GM21367 (cell line): Measurements from ENCODE around the gene IL12B.
"Not testable (repeated sequence)": the region's sequence is repeated elsewhere in the genome, so short reads cannot be mapped to it uniquely, and the experiment has no call there.

ENCODE experiments used
- ATAC-seq: cut with Tn5 transposase; IDR thresholded peaks from one replicate; pipeline ENCODE4 v1.9.1; 2021; ENCODE audit not compliant: unreplicated experiment

The IL12B gene

GRCh38 chr5:159333545-159333925 lies 3.2 kb upstream of the IL12B start:
- no peak for ATAC-seq

DNA sequence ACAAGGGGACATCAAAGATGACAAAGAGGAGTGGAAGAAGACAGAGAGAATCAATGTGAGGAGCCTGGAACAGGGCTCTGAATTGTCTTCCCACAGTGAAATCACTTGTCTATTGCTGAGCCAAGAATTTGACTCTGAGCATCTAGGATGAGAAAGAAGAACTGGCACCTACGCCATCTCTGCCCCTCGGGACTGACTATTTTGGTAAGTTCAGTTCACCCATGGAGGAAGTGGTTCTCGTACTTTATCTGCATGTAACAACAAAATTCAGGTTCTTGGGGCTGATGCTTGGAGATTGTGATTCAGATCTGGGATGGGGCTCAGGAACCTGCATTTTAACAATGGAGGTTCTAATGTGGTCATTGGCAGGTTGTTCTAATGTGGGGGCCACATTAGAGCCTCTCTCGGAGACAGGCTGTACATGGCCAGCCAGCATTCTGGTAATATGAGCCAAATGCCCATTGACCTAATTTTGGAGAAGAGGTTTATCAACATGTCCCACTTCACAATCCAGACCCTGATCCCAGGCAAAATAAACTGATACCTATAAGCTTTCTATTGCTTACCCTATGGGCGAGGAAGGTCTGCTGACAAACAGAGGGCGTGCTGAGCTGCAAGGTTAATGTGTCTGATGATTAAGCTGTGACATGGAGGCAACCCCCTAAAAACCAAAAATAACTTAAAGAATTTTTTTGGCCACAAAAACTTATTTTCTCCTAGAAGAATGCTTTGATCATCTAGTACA lies 2.7 kb upstream of the IL12B start:
- no peak for ATAC-seq

- peak; percentile 46 for ATAC-seq
Measured at GRCh38 chr5:159331093-159331973, 1.0 kb upstream of the IL12B start.

GRCh38 chr5:159324986-159325385 lies 5.3 kb downstream of the IL12B start:
- ATAC-seq: no peak

GRCh38 chr5:159324102-159324755 lies 6.1 kb downstream of the IL12B start:
- ATAC-seq: no peak

GRCh38 chr5:159322180-159322579 lies 8.1 kb downstream of the IL12B start:
- ATAC-seq: no peak

DNA sequence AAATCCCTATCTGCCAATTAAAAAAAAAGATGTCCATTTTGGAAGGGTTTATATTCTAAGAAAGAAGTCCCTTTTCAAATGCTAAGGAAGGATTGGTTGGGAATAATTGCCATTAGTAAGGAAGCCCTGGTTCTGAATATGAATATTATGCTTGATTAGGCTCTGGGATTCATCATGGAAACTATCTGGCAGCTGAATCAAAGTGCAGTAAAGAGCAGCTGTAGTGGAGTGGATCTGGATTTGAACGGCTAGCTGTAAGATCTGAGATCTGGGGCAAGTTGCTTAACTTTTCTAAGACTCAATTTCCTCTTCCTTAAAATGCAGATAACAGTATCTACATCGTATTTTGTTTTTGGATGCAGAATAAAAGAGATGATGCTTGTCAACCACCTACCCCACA lies 10.5 kb downstream of the IL12B start:
- no peak for ATAC-seq

DNA sequence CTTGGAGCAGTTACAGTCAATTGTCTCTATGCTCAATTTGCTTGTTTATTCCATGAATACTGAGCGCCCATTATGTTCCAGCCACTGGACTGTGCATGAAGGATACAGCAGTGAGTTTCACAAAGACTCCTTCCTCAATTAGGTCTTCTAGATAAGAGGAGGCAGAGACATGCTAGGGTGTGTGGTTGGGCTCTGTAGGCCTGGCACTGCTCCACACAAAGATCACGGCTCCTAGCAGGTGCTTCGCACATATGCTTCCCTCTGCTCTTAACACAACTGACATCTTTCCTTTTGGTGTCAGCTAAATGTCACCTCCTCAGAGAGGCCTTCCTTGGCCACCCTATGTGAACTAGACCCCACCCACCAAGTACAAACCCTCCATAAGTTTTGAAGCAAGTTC lies 10.9 kb downstream of the IL12B start:
- ATAC-seq: no peak

DNA sequence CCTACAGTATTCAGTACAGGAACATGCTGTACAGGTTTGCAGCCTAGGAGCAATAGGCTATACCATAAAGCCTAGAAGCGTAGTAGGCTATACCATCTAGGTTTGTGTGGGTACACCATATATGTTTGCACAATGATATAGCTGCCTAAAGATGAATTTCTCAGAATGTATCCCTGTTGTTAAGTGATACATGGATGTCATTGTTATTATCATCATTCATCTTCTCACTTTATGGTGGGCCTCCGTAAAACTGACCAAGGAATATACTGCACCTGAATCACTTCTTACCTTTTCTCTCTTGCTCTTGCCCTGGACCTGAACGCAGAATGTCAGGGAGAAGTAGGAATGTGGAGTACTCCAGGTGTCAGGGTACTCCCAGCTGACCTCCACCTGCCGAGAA lies 11.8 kb downstream of the IL12B start:
- ATAC-seq: no peak

- no peak for ATAC-seq
Measured at GRCh38 chr5:159317849-159318248, 12.4 kb downstream of the IL12B start.

- no peak for ATAC-seq
Measured at GRCh38 chr5:159316519-159317383, 13.5 kb downstream of the IL12B start.

DNA sequence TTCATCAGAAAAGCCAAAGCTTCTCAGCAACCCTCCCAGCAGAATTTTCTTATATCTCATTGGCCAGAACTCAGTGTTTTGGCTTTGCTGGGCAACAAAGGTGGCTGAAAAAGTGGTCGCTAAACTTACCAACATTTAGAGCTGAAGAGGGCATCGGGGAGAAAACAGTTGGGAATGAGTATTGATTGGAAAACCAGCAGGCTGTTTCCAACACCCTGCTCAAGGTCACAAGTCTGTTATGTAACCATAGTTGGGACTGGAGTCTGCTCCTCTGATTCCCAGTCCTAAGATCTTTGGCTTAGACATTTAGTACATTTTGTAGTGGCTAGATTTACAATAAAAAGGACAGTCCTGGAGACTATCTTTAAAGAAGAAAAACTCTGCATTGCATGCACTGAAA lies 17.1 kb downstream of the IL12B start:
- no peak for ATAC-seq

DNA sequence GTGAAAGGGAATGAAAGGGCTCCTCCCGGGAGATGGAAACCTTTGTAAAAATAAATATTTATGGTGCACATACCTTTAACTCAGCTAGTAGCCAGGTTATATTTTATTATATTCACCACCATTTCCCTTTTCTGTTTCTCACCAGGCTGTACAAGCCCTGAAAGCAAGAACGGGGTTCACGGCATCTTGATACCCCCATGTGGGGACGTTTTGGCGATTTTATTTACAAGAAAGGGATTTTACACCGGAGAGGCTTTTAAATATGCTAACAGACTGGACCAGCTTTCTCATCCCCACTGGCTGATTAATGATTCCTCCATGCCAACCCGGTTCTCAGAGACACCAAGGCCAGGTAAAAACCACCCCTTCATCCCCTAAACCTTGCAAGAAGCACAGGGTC lies 19.2 kb downstream of the IL12B start:
- no peak for ATAC-seq

DNA sequence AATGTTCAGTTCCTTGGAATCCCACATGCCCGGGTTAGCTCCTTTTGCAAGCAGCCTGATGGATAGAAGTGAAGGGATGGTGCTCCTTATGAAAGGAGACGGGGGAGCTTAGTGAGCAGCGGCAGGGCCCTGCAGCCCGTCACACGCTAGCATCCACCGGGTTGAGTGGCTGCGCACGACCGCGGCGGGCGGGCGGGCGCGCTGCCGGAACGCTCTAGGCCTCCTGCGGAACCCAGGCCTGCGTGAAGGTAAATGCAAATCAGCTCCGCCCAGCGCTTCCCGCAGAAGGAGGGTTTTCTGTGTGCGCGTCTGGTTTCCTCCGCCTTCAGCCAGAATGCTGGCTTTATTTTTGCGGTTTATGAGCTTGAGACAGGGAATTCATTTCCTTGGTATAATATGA lies 19.8 kb downstream of the IL12B start:
- ATAC-seq: no peak

DNA sequence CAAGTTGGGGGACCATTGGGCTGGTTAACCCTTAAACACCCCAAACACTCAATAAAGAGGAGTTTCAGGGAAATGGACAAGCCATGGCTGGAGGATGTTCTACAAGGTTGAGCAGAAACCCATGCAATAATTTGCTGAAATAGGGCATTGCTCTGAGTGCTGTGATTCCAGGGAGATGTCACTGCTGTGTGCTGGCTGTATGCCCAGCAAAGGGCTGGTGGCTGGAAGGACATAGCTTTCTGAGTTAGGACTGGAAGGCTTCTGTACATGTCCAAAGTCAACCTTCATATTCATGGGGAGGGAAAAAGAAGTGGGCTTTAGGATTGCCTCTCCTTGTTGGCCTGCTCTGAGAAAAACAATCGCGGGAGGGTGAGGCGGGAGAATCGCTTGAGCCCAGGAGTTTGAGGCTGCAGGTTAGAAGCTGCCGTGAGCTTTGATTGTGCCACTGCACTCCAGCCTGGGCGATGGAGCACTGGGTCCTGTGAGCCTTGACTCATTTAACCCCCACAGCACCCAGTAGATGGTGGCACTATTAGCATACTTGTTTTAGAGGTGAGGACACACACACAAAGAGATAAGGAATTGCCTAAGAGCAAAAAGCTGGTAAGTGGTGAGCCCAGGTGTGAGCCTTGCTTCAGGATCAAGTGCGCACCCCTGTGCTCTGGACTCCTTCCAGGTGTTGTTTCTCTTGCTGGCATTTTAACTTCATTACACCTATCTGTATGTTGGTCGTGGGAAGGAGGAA lies 20.4 kb downstream of the IL12B start:
- ATAC-seq: no peak

GRCh38 chr5:159304961-159305595 lies 25.2 kb downstream of the IL12B start:
- no peak for ATAC-seq

- no peak for ATAC-seq
Measured at GRCh38 chr5:159303286-159303685, 27.0 kb downstream of the IL12B start.

DNA sequence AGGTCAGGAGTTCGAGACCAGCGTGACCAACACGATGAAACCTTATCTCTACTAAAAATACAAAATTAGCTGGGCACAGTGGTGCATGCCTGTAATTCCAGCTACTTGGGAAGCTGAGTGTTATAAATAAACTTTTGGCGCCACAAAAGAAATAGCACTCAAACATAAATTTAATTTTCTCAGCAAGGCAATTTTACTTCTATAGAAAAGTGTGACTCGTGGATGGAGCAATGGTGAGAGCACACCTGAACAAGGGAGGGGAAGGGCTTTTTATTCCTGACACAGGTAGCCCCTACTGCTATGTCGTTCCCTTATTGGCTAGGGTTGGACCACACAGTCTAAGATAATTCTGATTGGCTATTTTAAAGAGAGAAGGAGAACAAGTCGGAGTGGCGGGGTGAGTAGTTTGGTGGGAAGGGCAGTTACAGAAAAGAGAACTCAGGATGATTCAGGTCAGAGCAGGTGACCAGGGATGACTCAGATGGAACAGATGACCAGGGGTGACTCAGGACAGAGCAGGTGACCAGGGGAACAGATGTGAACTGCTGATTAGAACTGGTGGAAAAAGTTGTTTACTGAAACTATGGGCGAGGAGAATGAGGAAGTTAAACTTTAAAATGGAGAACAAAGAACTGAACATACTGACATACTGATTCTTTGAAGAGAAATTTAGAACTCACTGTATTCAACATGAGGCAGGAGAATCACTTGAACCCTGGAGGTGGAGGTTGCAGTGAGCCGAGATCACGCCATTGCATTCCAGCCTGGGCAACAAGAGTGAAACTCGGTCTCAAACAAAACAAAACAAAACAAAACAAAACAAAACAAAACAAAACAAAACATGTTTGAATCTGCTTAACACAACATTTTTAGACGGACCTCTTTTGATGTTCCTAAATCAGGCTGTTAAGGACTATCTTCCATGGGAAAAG lies 28.1 kb downstream of the IL12B start:
- not testable (repeated sequence) for ATAC-seq

DNA sequence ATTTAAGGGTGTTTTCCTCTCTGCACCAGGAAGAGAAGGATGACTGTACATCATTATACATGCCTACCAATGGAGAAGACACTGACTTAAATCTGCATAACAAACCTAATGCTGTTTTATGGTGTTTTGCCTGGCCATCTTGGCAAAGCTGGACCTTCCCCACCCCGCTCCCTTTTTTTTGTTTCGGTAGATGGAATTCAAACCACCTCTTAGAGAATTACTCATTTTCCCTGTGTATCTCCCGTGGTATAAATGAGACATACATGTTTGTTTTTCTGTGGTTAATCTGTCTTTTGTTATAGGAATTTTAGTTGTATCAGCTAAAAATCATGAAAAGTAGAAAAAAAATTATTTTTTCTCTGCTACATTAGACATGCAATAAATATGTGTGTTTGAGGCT lies 28.8 kb downstream of the IL12B start:
- no peak for ATAC-seq
